ENCODE data around the gene CD2.

The CD2 gene

DNA sequence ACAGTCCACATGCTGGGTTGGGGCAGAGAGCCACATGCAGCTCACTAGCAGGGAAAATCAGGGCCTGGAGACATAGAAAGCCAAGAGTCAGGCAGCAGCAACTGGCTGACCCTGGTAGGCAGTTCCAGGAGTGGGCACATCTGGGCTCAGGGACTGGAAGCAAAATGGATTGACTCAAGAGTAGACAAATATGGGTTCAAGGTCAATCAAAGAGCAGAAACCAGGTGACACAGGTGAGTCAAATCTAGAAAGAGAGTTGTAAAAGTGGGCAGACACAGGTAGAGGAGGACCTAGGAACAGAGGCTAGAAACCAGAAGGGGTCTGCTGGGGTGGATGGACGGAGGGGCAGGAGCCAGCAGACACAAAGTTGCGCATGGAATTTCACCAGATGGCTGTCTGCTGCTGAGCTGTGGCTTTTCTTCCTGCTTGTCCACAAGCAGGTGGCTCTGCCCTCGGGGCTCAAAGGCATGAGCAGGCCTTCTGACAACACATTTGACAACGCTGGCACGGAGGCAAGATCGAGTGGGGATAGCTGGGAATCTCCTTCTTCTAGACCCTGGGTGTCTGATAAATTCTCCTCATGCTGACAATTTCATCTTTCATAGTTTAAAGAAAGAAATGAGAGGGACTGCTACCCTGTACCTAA is 45.9 kb upstream of the CD2 start:
- Histone ChIP-seq H3F3A (ENCODE audit: insufficient read depth, low read length) (no peaks in the 10 kb centered on the region), H3K4me2 (ENCODE audit: low read depth, low read length) (no peak overlapping the region), H3K27me3 (replicated peaks; ENCODE audit: insufficient read depth, low read length) (no peaks in the 10 kb centered on the region), H3K36me3 (replicated peaks; ENCODE audit: insufficient read depth, low read length) (no peaks in the 10 kb centered on the region), H3K4me3 (ENCODE audit: low read length) (no peak overlapping the region), H3K9me3 (replicated peaks; ENCODE audit: insufficient read depth, low read length) (no peaks in the 10 kb centered on the region), H4K20me1 (ENCODE audit: insufficient read depth, low read length) (no peaks in the 10 kb centered on the region), H3K4me1 (ENCODE audit: low read length) (no peaks in the 10 kb centered on the region), H3K27ac (ENCODE audit: low read length) (no peak overlapping the region), H3K9ac (ENCODE audit: low read length) (no peak overlapping the region), H2AFZ (ENCODE audit: low read length) (no peak overlapping the region), H3K9me2 (replicated peaks; ENCODE audit: insufficient read depth, low read length) (no peaks in the 10 kb centered on the region), H3K79me2 (ENCODE audit: low read length) (no peaks in the 10 kb centered on the region)
- no peak for DNase-seq
- TF ChIP-seq, protein P1, sequence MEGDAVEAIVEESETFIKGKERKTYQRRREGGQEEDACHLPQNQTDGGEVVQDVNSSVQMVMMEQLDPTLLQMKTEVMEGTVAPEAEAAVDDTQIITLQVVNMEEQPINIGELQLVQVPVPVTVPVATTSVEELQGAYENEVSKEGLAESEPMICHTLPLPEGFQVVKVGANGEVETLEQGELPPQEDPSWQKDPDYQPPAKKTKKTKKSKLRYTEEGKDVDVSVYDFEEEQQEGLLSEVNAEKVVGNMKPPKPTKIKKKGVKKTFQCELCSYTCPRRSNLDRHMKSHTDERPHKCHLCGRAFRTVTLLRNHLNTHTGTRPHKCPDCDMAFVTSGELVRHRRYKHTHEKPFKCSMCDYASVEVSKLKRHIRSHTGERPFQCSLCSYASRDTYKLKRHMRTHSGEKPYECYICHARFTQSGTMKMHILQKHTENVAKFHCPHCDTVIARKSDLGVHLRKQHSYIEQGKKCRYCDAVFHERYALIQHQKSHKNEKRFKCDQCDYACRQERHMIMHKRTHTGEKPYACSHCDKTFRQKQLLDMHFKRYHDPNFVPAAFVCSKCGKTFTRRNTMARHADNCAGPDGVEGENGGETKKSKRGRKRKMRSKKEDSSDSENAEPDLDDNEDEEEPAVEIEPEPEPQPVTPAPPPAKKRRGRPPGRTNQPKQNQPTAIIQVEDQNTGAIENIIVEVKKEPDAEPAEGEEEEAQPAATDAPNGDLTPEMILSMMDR (IDR thresholded peaks at IDR 0.05; ENCODE audit: low read length), result no peak
- TF ChIP-seq EZH2phosphoT487 (IDR thresholded peaks at IDR 0.05; ENCODE audit: low read length), result no peak
- no peak for TF ChIP-seq EZH2 (optimal IDR thresholded peaks at IDR 0.05; ENCODE audit: low read depth, low read length)

DNA sequence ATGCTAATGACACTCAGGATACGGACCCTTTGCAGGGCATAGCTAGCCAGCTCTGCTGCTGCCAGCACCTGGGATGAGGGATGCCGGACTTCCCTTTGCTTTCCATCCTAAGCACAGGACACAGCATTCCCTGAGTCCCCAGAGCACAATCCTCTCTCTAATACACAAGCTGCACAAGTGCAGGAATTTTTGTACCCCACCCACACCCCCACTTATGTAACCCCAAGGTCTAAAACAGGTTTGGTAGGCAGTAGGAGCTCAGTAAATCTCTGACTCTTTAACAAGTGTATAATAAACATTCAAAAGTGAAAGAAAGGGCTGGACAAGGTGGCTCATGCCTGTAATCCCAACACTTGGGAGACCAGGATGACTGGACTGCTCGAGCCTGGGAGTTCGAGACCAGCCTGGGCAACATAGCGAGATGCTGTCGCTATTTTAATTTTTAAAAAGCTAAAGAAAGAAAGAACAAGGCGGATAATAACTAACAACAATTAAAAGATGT is 44.5 kb upstream of the CD2 start:
- H3K79me2 ChIP-seq (ENCODE audit: low read length), result no peaks in the 10 kb centered on the region
- no peak for DNase-seq
- no peaks in the 10 kb centered on the region for H3K9me3 ChIP-seq (replicated peaks; ENCODE audit: insufficient read depth, low read length)
- no peak overlapping the region for H3K9ac ChIP-seq (ENCODE audit: low read length)
- no peaks in the 10 kb centered on the region for H3K36me3 ChIP-seq (replicated peaks; ENCODE audit: insufficient read depth, low read length)
- no peak overlapping the region for H3K4me3 ChIP-seq (ENCODE audit: low read length)
- TF ChIP-seq, protein P1 (IDR thresholded peaks at IDR 0.05; ENCODE audit: low read length), result no peak
- TF ChIP-seq EZH2phosphoT487 (IDR thresholded peaks at IDR 0.05; ENCODE audit: low read length), result no peak
- no peak for TF ChIP-seq EZH2 (optimal IDR thresholded peaks at IDR 0.05; ENCODE audit: low read depth, low read length)
- no peaks in the 10 kb centered on the region for H3K9me2 ChIP-seq (replicated peaks; ENCODE audit: insufficient read depth, low read length)
- H3K27me3 ChIP-seq (replicated peaks; ENCODE audit: insufficient read depth, low read length), result no peaks in the 10 kb centered on the region
- H3K4me1 ChIP-seq (ENCODE audit: low read length), result no peaks in the 10 kb centered on the region
- no peaks in the 10 kb centered on the region for H3F3A ChIP-seq (ENCODE audit: insufficient read depth, low read length)
- H4K20me1 ChIP-seq (ENCODE audit: insufficient read depth, low read length), result no peaks in the 10 kb centered on the region
- H3K4me2 ChIP-seq (ENCODE audit: low read depth, low read length), result no peak overlapping the region
- H3K27ac ChIP-seq (ENCODE audit: low read length), result no peak overlapping the region
- no peak overlapping the region for H2AFZ ChIP-seq (ENCODE audit: low read length)

DNA sequence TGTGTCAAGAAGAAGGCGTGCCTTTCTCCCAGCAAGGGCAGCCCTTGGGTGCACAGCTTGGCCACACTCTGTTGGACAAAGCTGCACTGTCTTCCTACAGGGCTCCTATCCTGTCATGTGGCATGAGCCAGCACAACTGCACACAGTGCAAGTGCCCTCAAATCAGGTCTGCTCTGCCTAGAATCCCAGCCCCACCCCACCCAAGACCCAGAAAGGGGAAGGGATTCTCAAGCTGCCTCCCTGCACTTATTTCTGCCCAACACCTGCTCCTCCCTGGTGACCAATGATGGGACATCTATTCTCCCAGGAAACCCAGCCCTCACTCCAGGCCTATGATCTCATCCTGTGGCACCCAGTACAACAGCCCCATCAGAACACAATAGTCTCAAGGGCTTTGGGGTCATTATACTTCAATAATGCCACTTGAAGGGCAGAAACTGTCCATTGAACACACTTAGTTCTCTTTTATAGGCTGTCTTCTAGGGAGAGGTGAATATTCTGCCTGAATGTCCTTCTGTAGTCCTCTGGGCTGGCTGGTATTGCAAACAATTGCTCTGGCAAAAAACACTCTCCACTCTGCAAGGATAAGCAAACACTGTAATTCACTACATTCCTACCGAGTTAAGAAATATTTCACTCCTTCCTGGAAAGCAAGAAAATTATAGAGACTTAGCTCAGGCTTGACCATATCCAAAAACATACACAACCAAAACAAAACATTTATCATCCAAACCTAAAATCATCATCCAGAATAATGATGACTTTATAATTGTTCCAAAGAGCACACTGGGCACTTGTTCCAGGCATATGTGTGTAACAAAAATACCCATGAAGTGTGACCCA is 43.6 kb upstream of the CD2 start:
- no peaks in the 10 kb centered on the region for H3K36me3 ChIP-seq (replicated peaks; ENCODE audit: insufficient read depth, low read length)
- no peak for DNase-seq

More for the DNA sequence above, 43.6 kb upstream of the CD2 start:
- Histone ChIP-seq H3K4me3 (ENCODE audit: low read length) (no peak overlapping the region), H3K4me2 (ENCODE audit: low read depth, low read length) (no peak overlapping the region), H3K9ac (ENCODE audit: low read length) (no peak overlapping the region), H3K27me3 (replicated peaks; ENCODE audit: insufficient read depth, low read length) (no peaks in the 10 kb centered on the region), H3K9me2 (replicated peaks; ENCODE audit: insufficient read depth, low read length) (no peaks in the 10 kb centered on the region), H3K9me3 (replicated peaks; ENCODE audit: insufficient read depth, low read length) (no peaks in the 10 kb centered on the region), H2AFZ (ENCODE audit: low read length) (no peak overlapping the region), H3K79me2 (ENCODE audit: low read length) (no peaks in the 10 kb centered on the region), H4K20me1 (ENCODE audit: insufficient read depth, low read length) (no peaks in the 10 kb centered on the region), H3F3A (ENCODE audit: insufficient read depth, low read length) (no peaks in the 10 kb centered on the region), H3K4me1 (ENCODE audit: low read length) (no peaks in the 10 kb centered on the region), H3K27ac (ENCODE audit: low read length) (no peak overlapping the region)
- TF ChIP-seq EZH2 (optimal IDR thresholded peaks at IDR 0.05; ENCODE audit: low read depth, low read length) (no peak), EZH2phosphoT487 (IDR thresholded peaks at IDR 0.05; ENCODE audit: low read length) (no peak)
- TF ChIP-seq, protein P1 (IDR thresholded peaks at IDR 0.05; ENCODE audit: low read length), result no peak
